GM18498 (cell line): ENCODE results near the gene EPB42.
"Not testable (repeated sequence)": the region's sequence is repeated elsewhere in the genome, so short reads cannot be mapped to it uniquely, and the experiment has no call there.

Experiments
- ATAC-seq: cut with Tn5 transposase; IDR thresholded peaks from one replicate; pipeline ENCODE4 v1.9.1; 2021; ENCODE audit warnings: mild to moderate bottlenecking, moderate library complexity; ENCODE audit not compliant: unreplicated experiment

EPB42 gene

GRCh38 chr15:43187544-43188155, 33.2 kb downstream of the EPB42 start:
- ATAC-seq: no peak

GRCh38 chr15:43186003-43186353, 34.8 kb downstream of the EPB42 start:
- peak; percentile 18 for ATAC-seq

- peak; percentile 94 for ATAC-seq
Observed at GRCh38 chr15:43185157-43186002, 35.4 kb downstream of the EPB42 start, which contains the start of gene CCNDBP1. Gene CCNDBP1, plus strand, starts transcription at chr15:43185403. Its CDS starts 96 bp downstream, at chr15:43185499.

- no peak for ATAC-seq
Observed at GRCh38 chr15:43184407-43185124, 36.3 kb downstream of the EPB42 start.

- ATAC-seq: no peak
Observed at GRCh38 chr15:43183270-43183669, 37.5 kb downstream of the EPB42 start.

- not testable (repeated sequence) for ATAC-seq
Observed at GRCh38 chr15:43177147-43177546, 43.7 kb downstream of the EPB42 start.

GRCh38 chr15:43175656-43176309, 45.0 kb downstream of the EPB42 start:
- ATAC-seq: not testable (repeated sequence)

- no peak for ATAC-seq
Observed at GRCh38 chr15:43169888-43170287, 50.9 kb downstream of the EPB42 start.

- ATAC-seq: no peak
Observed at GRCh38 chr15:43168192-43169107, 52.4 kb downstream of the EPB42 start.

- not testable (repeated sequence) for ATAC-seq
Observed at GRCh38 chr15:43167261-43167660, 53.6 kb downstream of the EPB42 start.

- no peak for ATAC-seq
Observed at GRCh38 chr15:43165801-43166325, 55.0 kb downstream of the EPB42 start.

GRCh38 chr15:43153269-43153668, 67.5 kb downstream of the EPB42 start:
- no peak for ATAC-seq

GRCh38 chr15:43151688-43152087, 69.1 kb downstream of the EPB42 start:
- ATAC-seq: no peak

GRCh38 chr15:43150191-43150929, 70.5 kb downstream of the EPB42 start:
- no peak for ATAC-seq
